ENCODE data around the gene PADI1. TPM values are rescaled to one million over a fixed set of nuclear protein-coding genes. Genes with fewer than 3 reads are reported as not detected.

The PADI1 gene
- total RNA-seq: not detected

GRCh38 chr1:17204546-17205440 lies at the start of gene PADI1:
Gene PADI1 (plus strand): TSS chr1:17205128. CDS start chr1:17205218, 90 bp downstream.
- Histone ChIP-seq H3K27ac (no peak within 1 kb of the TSS), H3K36me3 (no peaks in the 10 kb centered on the region), H3K4me1 (no peaks in the 10 kb centered on the region), H3K9me3 (no peaks in the 10 kb centered on the region), H3K4me3 (no peak within 1 kb of the TSS), H3K27me3 (no peaks in the 10 kb centered on the region)
- peak in 1 of 3 donors; percentile 38 for DNase-seq
- no peak for TF ChIP-seq POLR2A (IDR thresholded peaks at IDR 0.05)
- TF ChIP-seq, protein P1, sequence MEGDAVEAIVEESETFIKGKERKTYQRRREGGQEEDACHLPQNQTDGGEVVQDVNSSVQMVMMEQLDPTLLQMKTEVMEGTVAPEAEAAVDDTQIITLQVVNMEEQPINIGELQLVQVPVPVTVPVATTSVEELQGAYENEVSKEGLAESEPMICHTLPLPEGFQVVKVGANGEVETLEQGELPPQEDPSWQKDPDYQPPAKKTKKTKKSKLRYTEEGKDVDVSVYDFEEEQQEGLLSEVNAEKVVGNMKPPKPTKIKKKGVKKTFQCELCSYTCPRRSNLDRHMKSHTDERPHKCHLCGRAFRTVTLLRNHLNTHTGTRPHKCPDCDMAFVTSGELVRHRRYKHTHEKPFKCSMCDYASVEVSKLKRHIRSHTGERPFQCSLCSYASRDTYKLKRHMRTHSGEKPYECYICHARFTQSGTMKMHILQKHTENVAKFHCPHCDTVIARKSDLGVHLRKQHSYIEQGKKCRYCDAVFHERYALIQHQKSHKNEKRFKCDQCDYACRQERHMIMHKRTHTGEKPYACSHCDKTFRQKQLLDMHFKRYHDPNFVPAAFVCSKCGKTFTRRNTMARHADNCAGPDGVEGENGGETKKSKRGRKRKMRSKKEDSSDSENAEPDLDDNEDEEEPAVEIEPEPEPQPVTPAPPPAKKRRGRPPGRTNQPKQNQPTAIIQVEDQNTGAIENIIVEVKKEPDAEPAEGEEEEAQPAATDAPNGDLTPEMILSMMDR (IDR thresholded peaks at IDR 0.05): no peak

- Histone ChIP-seq H3K9me3 (peaks cover 0 to 25% (median 8%) of the 10 kb centered on the region in 4 donors), H3K36me3 (no peaks in the 10 kb centered on the region), H3K4me3 (no peak overlapping the region), H3K4me1 (no peaks in the 10 kb centered on the region), H3K27ac (no peak overlapping the region), H3K27me3 (no peaks in the 10 kb centered on the region)
- DNase-seq: no peak
- TF ChIP-seq POLR2A (IDR thresholded peaks at IDR 0.05): no peak
- TF ChIP-seq, protein P1 (IDR thresholded peaks at IDR 0.05): no peak
Observed at GRCh38 chr1:17155257-17155920, 49.5 kb upstream of the PADI1 start.

DNA sequence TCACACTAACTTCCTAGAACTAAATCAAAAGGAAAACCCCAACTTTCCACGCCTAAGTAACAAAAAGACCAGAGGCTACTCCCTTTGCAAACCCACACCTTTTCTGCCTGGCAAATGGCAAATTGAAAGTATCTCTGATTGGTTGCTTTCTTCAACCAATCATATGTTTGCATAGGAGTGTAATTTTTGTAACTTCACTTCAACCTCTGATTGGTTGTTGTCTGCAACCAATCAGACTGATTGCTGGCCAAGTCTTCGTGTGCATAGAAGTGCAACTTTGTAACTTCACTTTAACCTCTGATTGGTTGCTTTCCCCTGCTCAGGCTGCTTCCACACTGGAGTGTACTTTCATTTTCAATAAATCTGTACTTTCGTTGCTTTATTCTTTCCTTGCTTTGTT lies 48.8 kb upstream of the PADI1 start:
- Histone ChIP-seq H3K4me3 (no peak overlapping the region), H3K9me3 (peaks cover 0 to 25% (median 8%) of the 10 kb centered on the region in 4 donors), H3K27me3 (no peaks in the 10 kb centered on the region), H3K27ac (no peak overlapping the region), H3K4me1 (no peaks in the 10 kb centered on the region), H3K36me3 (no peaks in the 10 kb centered on the region)
- no peak for DNase-seq
- TF ChIP-seq POLR2A (IDR thresholded peaks at IDR 0.05): no peak
- TF ChIP-seq, protein P1 (IDR thresholded peaks at IDR 0.05): no peak

- no peaks in the 10 kb centered on the region for H3K27me3 ChIP-seq
- DNase-seq: no peak
- H3K4me1 ChIP-seq: no peaks in the 10 kb centered on the region
- H3K27ac ChIP-seq: no peak overlapping the region
- H3K4me3 ChIP-seq: no peak overlapping the region
- no peak for TF ChIP-seq POLR2A (IDR thresholded peaks at IDR 0.05)
- TF ChIP-seq, protein P1 (IDR thresholded peaks at IDR 0.05): no peak
- no peaks in the 10 kb centered on the region for H3K36me3 ChIP-seq
- H3K9me3 ChIP-seq: peaks cover 0 to 15% (median 8%) of the 10 kb centered on the region in 4 donors
Observed at GRCh38 chr1:17158961-17159360, 46.0 kb upstream of the PADI1 start.

DNA sequence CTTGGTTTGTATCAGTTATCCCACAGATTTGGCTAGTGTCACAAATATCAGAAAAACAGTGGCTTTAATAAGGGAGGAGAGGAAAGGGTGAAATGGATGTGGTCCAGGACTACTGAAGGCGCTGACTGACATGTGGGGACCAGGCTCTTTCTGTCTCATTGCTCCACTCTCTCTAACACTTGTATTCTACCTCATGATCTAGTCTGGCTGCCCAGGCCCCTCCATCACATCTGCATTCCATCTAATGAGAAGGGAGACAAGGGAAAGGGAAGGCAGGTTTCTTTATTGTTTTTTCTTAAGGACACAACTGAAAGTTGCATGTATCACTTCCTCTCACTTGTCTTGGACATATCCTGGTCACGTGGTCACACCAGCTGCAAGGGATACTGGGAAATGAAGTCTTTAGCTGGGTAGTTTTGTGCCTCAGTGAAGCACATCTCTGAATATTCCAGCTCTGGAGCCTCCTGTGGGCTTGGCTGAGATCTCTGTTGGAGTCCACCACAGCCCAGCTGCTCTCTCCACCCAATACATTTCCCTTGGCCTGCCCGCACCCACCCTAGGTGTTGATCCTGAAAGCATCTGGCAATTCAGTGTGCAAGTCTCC lies 43.7 kb upstream of the PADI1 start:
- H3K36me3 ChIP-seq: no peaks in the 10 kb centered on the region
- no peak for TF ChIP-seq POLR2A (IDR thresholded peaks at IDR 0.05)
- TF ChIP-seq, protein P1 (IDR thresholded peaks at IDR 0.05): no peak
- no peak overlapping the region for H3K4me3 ChIP-seq

More for the DNA sequence above, 43.7 kb upstream of the PADI1 start:
- Histone ChIP-seq H3K9me3 (peaks cover 0 to 1% (median 0%) of the 10 kb centered on the region in 4 donors), H3K27ac (no peak overlapping the region), H3K4me1 (no peaks in the 10 kb centered on the region), H3K27me3 (no peaks in the 10 kb centered on the region)
- no peak for DNase-seq
